ENCODE results near the gene N4BP2L2. TPM values are rescaled to one million over a fixed set of nuclear protein-coding genes. Genes with fewer than 3 reads are reported as not detected.

Gene N4BP2L2
- total and polyA plus RNA-seq, 9 of the 15 experiments (the other 6 are each of a cell fraction or from before 2014, with no cell fraction given) = 33.9 to 76.4 (median 48.7) TPM

DNA sequence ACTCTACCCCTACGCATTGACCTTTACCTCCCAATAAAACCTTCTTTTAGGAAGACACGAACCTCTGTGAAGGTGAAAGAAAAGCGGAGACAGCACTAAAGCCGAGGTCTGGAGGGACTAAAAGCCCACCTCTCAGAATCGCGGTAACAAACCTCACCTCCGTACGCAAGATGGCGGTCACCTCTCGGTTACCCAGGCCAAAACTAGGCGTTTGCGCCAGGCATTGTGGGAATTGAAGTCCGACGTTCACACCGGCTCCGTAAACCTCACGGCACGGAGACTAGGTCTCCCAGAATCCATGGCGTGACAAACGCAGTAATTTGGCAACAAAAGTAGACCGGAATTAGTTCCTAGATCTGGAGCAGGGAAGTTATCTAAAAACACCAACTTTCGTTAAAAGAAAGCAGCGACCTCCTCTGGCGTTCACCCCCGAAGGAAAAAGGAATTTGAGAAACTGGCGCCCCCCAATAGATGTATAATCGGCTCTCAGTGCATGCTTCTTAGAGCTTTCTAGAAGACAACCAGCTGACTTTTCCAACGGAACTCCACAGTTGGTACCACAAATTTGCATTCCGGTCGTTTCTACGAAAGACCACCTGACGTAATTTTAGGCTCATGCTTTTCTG, at the start of gene N4BP2L2 (continued):
- no peak for TF ChIP-seq RREB1 (CRISPR knock-in tag; IDR thresholded peaks at IDR 0.05)
- TF ChIP-seq EP300 (IDR thresholded peaks at IDR 0.05; ENCODE audit: low read length) = 0 out of 2 replicates have a peak, but pooled peaks have one; percentile 38
- no peak for TF ChIP-seq ZNF655 (CRISPR knock-in tag; IDR thresholded peaks at IDR 0.05)
- peak; percentile 39; the same call in 1 of the 2 replicates for TF ChIP-seq RFX1 (IDR thresholded peaks at IDR 0.05)
- TF ChIP-seq, protein P1, sequence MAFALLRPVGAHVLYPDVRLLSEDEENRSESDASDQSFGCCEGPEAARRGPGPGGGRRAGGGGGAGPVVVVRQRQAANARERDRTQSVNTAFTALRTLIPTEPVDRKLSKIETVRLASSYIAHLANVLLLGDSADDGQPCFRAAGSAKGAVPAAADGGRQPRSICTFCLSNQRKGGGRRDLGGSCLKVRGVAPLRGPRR (CRISPR knock-in tag; IDR thresholded peaks at IDR 0.05) = no peak
- peak; percentile 74 for TF ChIP-seq NFIC (IDR thresholded peaks at IDR 0.05)
- no peak for TF ChIP-seq IRF9 (tag; IDR thresholded peaks at IDR 0.05)
- no peak for TF ChIP-seq CCAR2 (IDR thresholded peaks at IDR 0.05; ENCODE audit: low read depth, low read length)
- TF ChIP-seq, protein P2, sequence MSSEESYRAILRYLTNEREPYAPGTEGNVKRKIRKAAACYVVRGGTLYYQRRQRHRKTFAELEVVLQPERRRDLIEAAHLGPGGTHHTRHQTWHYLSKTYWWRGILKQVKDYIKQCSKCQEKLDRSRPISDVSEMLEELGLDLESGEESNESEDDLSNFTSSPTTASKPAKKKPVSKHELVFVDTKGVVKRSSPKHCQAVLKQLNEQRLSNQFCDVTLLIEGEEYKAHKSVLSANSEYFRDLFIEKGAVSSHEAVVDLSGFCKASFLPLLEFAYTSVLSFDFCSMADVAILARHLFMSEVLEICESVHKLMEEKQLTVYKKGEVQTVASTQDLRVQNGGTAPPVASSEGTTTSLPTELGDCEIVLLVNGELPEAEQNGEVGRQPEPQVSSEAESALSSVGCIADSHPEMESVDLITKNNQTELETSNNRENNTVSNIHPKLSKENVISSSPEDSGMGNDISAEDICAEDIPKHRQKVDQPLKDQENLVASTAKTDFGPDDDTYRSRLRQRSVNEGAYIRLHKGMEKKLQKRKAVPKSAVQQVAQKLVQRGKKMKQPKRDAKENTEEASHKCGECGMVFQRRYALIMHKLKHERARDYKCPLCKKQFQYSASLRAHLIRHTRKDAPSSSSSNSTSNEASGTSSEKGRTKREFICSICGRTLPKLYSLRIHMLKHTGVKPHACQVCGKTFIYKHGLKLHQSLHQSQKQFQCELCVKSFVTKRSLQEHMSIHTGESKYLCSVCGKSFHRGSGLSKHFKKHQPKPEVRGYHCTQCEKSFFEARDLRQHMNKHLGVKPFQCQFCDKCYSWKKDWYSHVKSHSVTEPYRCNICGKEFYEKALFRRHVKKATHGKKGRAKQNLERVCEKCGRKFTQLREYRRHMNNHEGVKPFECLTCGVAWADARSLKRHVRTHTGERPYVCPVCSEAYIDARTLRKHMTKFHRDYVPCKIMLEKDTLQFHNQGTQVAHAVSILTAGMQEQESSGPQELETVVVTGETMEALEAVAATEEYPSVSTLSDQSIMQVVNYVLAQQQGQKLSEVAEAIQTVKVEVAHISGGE (CRISPR knock-in tag; IDR thresholded peaks at IDR 0.05) = peak in 2 of 3 experiments; percentile 30 to 80; a peak in 3 of 6 replicates
- no peak for TF ChIP-seq MYBL2 (IDR thresholded peaks at IDR 0.05; ENCODE audit: low read depth)
- no peak for TF ChIP-seq MYBL2 (CRISPR knock-in tag; IDR thresholded peaks at IDR 0.05; ENCODE audit: borderline replicate concordance)
- no peak for TF ChIP-seq ESRRB (CRISPR knock-in tag; IDR thresholded peaks at IDR 0.05; ENCODE audit: borderline replicate concordance)
- TF ChIP-seq TRIM24 (IDR thresholded peaks at IDR 0.05) = peak in 1 of 2 experiments; percentile 62; a peak in 3 of 4 replicates
- TF ChIP-seq, protein P3, sequence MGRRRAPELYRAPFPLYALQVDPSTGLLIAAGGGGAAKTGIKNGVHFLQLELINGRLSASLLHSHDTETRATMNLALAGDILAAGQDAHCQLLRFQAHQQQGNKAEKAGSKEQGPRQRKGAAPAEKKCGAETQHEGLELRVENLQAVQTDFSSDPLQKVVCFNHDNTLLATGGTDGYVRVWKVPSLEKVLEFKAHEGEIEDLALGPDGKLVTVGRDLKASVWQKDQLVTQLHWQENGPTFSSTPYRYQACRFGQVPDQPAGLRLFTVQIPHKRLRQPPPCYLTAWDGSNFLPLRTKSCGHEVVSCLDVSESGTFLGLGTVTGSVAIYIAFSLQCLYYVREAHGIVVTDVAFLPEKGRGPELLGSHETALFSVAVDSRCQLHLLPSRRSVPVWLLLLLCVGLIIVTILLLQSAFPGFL (CRISPR knock-in tag; IDR thresholded peaks at IDR 0.05) = no peak
